ENCODE data around the gene OMP.

The OMP gene

GRCh38 chr11:77146261-77147035 lies 43.8 kb downstream of the OMP start:
- DNase-seq = no peak
- in situ Hi-C loops (cut with MboI; ENCODE audit: low pct_unique_long_range_greater_than_20kb, low sequenced_read_pairs) = no loop called here

GRCh38 chr11:77147036-77147315 lies 44.3 kb downstream of the OMP start:
- DNase-seq = no peak
- in situ Hi-C loops (cut with MboI; ENCODE audit: low pct_unique_long_range_greater_than_20kb, low sequenced_read_pairs) = no loop called here

- DNase-seq = no peak
- in situ Hi-C loops (cut with MboI; ENCODE audit: low pct_unique_long_range_greater_than_20kb, low sequenced_read_pairs) = no loop called here
Measured at GRCh38 chr11:77147668-77148321, 45.2 kb downstream of the OMP start.

GRCh38 chr11:77148963-77149715 lies 46.5 kb downstream of the OMP start:
- no peak for DNase-seq
- in situ Hi-C loops (cut with MboI; ENCODE audit: low pct_unique_long_range_greater_than_20kb, low sequenced_read_pairs) = no loop called here

- in situ Hi-C loops (cut with MboI; ENCODE audit: low pct_unique_long_range_greater_than_20kb, low sequenced_read_pairs) = no loop called here
- no peak for DNase-seq
Measured at GRCh38 chr11:77149716-77150392, 47.2 kb downstream of the OMP start.

GRCh38 chr11:77150836-77151235 lies 48.2 kb downstream of the OMP start:
- in situ Hi-C loops (cut with MboI; ENCODE audit: low pct_unique_long_range_greater_than_20kb, low sequenced_read_pairs) = no loop called here

GRCh38 chr11:77151804-77152509 lies 49.3 kb downstream of the OMP start:
- in situ Hi-C loops (cut with MboI; ENCODE audit: low pct_unique_long_range_greater_than_20kb, low sequenced_read_pairs) = no loop called here
- DNase-seq = peak; percentile 91

More at GRCh38 chr11:77150836-77151235, 48.2 kb downstream of the OMP start:
- DNase-seq = no peak

GRCh38 chr11:77152846-77153245 lies 50.2 kb downstream of the OMP start:
- no peak for DNase-seq
- in situ Hi-C loops (cut with MboI; ENCODE audit: low pct_unique_long_range_greater_than_20kb, low sequenced_read_pairs) = no loop called here

All from KBM-7 (cell line).